Left renal cortex interstitium (tissue), 4 donors: Measurements from ENCODE around the gene FOXO6. TPM values are rescaled to one million over a fixed set of nuclear protein-coding genes. Genes with fewer than 3 reads are reported as not detected.

Source experiments
- DNase-seq, 4 donors: peaks; one replicate each; pipeline ENCODE4 v3.0.0-alpha.2; 2013; ENCODE audit warnings: low read depth in 4 of 4, low spot score in 2 of 4, missing footprints in 1 of 4
- polyA plus RNA-seq, 4 donors: library from polyadenylated mRNA; unstranded; fragments of 120-200 nt; gene quantifications; one replicate each; pipeline ENCODE4 v1.2.1, GENCODE V29; 2013; ENCODE audit not compliant: insufficient read length in 4 of 4

FOXO6 gene
- polyA plus RNA-seq, 4 donors = 1.6 to 3.2 (median 2.4) TPM

DNA sequence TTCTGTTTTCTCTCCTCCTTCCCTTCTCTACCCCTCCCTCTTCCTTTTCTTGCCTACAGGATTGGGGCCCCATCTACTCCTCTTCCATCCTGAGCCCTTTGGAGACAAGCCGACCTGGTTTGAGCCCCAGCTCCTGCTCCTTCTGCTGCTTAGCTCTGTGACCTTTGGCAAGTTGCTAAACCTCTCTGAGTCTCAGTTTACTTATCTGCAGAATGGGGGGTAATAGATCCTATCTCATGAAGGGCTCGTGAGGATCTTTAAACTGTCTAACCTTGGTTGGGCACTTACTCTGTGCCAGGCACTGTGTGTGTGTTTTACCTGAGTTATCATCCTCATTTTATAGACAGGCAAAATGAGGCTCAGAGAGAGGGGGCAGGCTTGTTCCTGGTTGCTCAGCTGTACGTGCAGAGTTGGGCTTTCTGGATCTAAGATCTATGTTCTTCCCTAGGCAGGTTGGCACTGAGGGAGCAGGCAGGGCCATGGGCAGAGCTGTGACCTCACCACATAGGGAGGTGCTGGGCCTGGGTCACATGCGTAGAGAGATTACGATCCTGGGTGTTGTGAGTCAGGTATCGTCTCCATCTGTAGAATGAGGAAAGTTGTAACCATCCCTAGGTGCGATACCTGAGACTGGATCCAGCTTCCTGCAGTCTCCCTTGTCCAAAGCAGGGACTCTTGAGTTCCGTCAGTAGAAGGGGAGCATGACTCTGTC is 58.5 kb downstream of the FOXO6 start:
- no peak for DNase-seq

DNA sequence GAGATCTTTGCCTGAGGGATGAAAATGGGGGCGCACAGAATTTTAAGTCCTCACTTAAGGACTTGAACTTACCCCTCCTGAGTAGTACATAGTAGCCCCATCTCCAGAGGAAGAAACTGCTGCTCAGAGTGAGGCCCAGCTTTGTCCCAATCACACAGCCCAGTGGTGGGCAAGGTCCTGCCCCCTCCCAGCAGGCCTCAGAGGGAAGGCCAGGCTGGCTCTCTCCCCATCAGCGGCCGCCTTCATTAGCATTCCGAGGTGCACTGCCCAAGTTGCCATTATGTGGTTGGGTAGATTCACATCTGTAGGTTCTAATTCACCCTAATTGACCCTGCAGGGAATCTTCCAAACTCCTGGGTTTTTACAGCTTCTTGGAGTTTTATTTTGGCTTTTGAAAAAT is 59.1 kb downstream of the FOXO6 start:
- DNase-seq = no peak

DNA sequence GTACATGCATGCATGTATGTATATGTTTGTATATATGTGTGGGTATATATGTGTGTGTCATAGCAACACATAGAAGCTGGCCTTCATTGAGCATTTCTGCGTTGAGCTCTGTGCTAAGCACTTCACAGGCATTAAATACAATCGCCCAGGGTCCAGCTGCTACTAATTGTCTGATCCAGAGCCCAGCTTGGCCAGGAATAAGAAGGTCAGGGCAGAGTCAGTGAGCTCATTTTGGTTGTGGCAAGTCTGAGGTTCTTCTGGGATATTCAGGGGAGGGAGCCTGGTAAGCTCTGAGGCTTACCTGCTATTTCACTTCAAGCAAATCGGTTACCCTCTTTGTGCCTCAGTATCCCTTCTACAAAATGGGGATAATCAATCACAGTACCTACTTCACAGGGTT is 59.6 kb downstream of the FOXO6 start:
- DNase-seq = no peak

DNA sequence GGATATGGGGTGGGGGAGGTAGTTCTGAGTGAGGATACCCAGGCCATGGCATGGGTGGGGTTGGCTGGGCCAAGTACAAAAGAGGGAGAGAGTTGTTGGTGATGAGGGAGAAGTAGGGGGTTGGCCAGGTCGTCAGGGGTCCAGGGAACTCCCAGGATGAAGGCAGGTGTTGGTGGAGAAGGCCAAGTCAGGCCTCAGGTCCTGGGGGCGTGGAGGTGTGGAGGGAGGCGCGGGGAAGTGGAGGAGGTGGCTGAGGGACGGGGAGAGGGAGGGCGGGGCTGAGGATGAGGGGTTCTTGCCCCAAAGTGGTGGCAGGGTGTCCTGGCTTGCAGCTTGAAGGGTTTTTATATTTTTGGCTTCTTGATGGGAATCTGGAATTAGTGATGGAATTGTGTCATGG is 61.1 kb downstream of the FOXO6 start:
- no peak for DNase-seq

DNA sequence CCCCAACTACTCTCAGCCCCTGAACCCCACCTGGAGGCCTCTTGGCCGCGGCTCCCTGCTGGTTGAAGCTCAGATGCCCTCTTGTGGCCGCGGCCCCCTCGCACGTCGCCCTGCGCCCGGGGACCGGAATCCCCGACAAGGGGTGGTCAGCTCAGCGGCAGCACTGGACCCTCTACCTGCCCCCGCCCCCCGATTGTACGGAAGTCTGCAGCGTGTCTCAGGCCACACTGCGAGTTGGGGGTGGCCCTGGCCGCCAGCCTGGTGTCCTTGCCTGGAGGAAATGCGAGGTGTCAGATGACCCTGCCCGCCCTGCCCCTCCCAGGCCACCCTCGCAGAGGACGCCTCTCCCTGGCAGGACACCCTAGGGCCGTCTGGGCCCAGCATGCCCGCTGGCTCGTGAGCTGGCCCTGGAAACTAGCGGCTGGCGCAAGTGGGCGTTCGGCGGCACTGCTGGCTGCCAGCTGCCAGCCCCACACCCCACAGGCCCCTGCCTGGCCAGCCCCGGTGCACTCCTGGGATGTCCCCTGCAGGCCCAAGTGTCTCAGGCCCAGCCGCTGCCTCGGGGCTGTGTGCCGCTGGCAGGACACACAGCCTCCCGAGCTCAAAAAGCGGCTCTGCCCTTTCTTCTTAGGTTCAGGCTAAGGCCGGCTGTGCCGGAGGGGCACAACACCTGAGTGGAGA is 62.4 kb downstream of the FOXO6 start:
- no peak for DNase-seq

DNA sequence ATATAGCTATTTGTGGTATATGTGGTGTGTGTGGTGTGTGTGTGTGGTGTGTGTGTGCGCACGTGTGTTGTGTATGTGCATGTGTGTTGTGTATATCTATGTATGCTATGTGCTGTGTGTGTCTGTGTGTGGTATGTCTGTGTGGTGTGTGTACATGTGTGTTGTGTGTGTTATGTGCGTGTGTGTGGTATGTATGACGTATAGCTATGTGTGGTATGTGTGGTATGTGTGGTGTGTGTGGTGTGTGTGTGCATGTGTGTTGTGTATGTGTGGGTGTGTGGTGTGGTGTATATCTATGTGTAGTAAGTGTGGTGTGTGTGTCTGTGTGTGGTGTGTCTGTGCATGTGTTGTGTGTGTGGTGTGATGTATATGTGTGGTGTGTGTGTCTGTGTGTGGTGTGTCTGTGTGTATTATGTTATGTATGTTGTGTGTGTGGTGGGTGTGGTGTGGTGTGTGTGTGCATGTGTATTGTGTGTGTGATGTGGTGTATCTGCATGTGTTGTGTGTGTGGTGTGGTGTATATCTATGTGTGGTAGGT is 63.4 kb downstream of the FOXO6 start:
- no peak for DNase-seq

DNA sequence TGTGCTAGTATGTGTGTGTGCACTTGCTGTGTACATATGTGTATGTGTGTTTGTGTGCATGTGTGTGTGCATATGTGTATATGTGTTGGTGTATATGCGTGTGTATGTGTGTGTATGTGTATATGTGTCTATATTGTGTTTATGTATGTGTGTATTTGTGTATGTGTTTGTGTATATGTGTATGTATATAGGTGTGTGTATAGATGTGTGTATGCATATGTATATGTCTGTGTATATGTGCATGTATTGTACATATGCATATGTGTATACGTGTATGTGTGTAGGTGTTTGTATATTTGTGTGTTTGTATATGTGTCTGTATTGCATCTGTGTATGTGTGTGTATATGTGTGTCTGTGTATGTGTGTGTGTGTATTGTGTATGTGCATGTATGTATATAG is 64.1 kb downstream of the FOXO6 start:
- no peak for DNase-seq

DNA sequence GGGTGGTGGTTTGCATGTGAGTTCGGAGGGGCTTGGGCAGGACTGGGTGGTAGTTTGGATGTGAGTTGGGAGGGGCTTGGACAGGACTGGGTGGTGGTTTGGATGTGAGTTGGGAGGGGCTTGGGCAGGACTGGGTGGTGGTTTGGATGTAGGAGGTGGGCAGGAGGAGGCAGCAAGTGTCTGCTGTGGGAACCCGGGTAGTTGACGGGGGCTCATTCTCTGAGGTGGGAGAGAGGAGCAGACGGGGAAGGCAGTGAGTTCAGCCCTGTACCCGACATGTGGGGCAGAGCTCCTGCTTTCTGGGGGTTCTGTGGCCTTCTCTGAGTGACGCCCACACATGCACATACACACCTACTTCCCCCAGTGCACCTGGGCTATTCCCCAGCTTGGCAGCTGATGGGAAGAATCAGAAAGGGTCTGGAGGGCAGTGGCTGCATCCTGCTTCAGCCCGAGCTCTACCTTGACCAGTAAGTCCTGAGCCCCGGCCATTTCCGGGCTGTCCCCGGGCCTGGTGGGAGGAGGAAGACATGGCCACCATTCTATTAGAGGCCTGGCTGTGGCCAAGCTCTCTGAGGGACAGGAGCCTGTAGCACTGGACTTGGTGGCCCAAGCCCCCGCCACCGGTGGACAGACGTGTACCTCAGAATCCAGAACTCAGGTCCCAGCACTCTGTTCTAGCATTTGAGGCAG is 65.1 kb downstream of the FOXO6 start:
- no peak for DNase-seq

DNA sequence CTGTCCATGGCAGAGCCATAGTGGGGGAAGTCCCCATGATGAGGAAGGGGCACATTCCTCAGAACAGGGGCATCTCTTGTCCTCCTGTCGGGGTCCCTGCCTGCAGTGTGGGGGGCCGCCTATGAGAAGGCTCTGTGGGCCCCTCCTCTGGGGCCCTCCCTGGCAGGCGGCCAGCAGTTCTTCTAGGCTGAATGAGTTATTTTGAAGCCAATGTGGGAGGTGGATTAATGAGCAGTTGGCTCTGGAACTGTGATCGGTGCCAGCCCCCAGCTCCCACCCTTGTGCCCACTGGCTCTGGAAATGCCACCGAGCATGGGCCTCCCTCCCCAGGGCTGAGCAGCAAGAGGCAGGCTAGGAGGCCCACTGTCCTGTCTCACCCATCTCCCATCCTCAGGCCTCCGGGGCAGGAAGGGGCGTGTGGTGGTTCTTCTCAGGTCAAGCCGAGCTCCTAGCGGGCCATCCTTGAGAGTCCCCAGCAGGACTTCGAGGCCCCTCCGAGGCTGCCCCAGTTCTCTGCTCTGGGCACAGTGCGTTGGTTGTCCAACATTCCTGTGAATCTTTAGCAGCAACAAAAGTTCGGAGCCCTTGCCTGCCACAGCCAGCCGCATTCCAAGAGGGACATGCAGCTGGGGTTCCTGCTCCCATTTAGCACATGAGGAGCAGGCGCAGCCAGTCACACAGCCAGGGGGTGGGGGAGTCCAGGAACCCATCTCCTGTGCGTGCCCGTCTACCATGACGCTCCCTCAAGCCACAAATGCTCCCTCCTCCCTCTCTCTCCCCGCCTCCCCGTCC is 66.1 kb downstream of the FOXO6 start:
- DNase-seq = no peak

DNA sequence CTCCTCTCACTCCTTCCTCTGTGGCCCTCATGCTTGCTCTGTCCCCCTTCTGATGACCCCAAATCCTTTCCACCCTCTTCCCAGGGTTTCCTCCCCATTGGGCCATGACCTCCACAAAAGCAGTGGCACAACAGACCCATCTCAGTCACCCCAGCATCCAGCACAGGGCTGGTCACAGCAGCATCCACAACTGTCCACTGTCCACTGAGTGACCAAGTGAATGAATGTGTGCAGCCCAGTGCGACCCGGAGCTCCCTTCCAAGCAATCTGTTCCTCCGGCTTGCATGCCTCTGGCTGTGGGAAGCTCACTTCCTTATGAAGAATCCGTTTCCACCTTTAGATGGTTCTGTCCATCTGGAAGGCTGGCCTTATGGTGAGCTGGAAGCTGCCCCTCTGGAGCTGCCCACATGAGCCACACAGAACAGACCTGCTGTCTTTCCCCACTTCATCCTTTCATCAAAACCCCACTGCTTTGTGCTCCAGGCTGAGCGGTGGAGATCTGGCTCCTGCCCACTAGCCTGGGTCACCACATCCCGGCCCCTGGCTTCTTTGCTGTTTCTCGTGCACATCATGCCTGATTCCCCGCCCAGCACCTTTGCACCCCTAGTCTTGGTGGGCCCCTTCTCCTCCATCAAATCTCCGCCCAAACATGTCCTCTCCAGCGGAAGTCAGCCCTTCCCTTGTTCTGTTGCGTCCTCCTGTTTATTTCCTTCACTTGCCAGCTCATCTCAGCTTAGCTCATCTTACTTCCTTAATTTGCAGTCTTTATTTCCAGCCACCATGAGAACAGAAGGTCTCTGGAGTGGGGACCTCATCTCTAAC is 66.9 kb downstream of the FOXO6 start:
- no peak for DNase-seq

DNA sequence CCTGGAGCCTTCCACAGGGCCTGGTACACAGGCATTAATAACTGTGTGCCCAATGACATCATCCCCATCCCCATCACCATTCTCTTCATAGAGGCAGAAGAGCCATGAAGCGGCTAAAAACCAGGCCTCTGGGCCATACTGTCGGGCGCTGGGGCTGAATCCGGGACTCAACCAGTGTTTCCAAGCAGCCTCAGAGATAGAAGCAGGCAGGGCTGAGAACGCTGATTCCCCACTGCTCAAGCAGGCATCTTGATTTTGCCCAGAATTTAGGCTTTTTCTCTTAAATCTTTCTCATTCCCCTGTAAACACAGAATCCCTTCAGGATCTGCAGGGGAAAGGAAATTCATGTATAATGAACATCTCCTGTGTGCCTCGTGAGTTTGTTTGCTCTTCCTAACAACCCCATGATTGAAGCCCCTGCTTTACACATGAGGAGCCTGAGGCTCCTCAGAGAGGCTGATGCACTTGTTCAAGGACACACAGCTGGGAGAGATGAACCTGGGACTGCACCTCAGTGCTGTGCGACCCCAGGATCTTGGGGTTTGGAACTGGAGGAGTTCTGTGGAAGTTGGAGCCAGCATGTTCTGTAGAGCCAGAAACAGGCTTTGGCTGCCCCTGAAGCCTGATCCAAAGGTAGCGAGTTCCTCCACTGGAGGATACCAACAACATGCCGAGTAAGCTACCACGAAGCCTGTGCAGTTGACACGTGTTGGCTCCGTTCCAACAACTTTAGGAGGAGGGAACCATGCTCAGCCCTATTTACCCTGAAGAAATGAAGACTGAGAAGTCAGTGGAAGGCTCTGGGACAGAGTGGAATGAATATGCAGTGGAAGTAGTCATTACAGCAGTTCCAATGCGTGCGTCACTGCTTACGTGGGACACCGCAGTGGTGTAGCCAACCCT is 67.8 kb downstream of the FOXO6 start:
- DNase-seq = no peak

DNA sequence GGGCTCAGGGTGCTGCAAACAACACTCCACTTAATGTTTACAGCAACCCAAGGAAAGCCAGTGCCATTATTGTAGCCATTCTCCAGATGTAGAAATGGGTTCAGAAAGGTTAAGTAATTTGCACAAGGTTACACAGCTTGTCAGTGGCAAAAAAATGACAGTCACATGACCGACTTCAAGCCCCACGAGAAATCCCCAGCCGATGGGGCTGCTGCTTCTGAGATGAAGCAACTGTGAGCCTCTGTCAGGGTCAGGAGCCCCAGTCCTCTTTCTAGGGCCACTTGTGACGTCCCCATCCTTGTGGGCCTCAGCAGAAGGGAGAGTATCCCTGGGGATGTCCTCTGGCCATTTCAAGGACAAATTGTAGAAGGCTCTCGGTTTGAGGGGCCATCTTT is 68.4 kb downstream of the FOXO6 start:
- DNase-seq = no peak

DNA sequence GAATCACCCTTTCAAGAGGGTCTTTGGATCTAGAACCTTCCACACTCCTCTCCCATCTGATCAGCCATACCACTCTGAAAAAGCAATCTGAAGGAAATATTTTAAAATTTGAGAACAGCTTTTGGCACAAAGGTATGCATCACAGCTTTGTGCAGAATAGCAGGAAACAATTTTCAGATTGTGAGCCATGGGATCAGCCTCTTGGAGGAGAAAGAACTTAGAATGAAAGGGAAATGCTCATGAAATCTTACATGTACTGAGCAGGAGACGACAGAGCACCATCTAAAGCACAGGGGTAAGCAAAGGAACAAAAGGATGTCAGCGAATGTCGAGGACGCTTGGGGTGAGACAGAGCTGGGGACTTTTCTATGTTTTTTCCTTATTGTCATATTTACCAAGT is 68.8 kb downstream of the FOXO6 start:
- no peak for DNase-seq

DNA sequence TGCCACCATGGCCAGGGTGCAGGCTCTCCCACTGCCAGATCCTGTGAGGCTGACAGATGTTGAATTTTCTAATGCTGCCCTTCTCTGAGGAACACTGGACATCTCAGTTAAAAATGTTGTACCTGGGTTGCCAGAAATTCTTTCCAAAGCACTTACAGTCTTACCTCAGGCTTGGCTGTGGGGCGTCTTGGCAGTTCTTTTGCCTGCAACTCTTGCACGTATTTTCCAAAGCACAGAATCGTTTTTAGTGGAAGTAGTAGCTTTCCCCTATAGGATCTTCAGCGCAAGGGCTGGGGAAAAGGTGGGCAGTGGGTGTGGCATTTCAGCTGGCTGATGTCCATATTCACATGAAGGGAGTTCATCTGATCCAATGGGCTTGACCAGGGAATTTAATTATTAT is 69.3 kb downstream of the FOXO6 start:
- no peak for DNase-seq

DNA sequence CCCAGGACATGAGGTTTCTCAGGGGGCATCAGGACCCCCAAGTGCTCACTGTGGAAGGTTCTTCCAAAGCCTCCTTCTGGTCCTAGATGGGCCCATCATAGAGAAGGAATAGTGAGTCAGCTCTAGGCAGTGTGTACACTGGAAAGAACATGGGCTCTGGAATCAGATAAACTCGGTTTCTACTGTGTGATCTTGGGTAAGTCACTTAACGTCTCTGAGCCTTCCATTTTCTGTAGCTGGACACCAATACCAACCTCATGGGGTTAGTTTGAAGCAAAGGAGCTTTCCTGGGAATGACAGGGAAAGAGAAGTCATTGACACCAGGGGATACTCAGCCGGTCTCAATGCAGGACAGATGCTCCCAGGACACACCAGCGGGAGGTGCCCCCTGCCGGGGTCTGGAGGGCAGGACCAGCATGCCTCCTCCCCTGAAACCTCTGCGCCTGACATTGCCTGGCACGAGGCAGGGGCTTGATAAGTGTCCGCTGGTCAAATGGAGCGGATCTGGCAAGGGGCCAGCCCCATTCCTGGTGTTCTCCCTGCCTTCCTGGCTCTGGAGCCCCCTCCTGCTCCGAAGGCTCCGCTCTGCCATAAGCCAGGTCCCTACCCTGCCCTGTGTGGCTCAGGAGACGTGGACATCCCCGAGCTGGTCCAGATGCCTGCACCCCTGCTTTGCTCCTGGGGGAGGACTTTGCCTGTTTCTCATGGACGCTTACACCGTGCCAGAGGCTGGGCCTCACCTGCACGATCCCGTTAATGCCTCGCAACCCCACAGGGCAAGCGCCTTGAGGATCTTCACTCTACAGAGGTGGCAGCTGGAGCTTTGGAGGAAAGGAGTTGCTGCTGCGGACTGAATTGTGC is 70.5 kb downstream of the FOXO6 start:
- no peak for DNase-seq
